Neutrophil (primary cell): ENCODE results near the gene NOXO1.
A peak's percentile ranks its signal among the peaks of the same experiment; 100 is the strongest.

Source experiments
- H3K27ac ChIP-seq: fragments of 200-600 bp; sonication (generic); 2 replicates; pipeline ENCODE4 v1.5.1; 2016; ENCODE audit warnings: mild to moderate bottlenecking, moderate library complexity
- H3K27me3 ChIP-seq: fragments of 200-600 bp; sonication (generic); 2 replicates; pipeline ENCODE4 v1.6.0; 2016; ENCODE audit warnings: mild to moderate bottlenecking
- H3K36me3 ChIP-seq: fragments of 200-600 bp; sonication (generic); 2 replicates; pipeline ENCODE4 v1.5.1; 2017
- H3K4me1 ChIP-seq, 2 experiments: fragments of 200-600 bp in 1 of 2; sonication (generic) in 1 of 2; 1 replicate in 1 of 2; 2 replicates in 1 of 2; pipeline versions ENCODE4 v1.5.1 to v1.6.1; 2013 to 2016; ENCODE audit warnings: low read depth in 1 of 2, low read length in 1 of 2, mild to moderate bottlenecking in 1 of 2, moderate library complexity in 1 of 2; ENCODE audit not compliant: control insufficient read depth in 1 of 2, insufficient read depth in 1 of 2
- H3K4me3 ChIP-seq, 2 experiments: fragments of 200-600 bp in 1 of 2; sonication (generic) in 1 of 2; 1 replicate in 1 of 2; 2 replicates in 1 of 2; pipeline ENCODE4 v1.5.1; 2013 to 2016; ENCODE audit warnings: low read depth in 1 of 2, low read length in 1 of 2, mild to moderate bottlenecking in 1 of 2, moderate library complexity in 1 of 2
- H3K9me3 ChIP-seq: fragments of 200-600 bp; sonication (generic); 2 replicates; pipeline ENCODE4 v1.5.1; 2016
- CTCF ChIP-seq: fragments of 200-600 bp; sonication (generic); IDR thresholded peaks from 2 replicates; pipeline ENCODE4 v1.5.1; 2016; ENCODE audit warnings: antibody characterized with exemption

NOXO1 gene

GRCh38 chr16:2004795-2005517 lies 23.7 kb upstream of the NOXO1 start:
- peaks cover 6% of the 10 kb centered on the region for H3K27me3 ChIP-seq
- peaks cover 33% of the 10 kb centered on the region for H3K36me3 ChIP-seq
- no peak overlapping the region for H3K4me3 ChIP-seq
- peaks cover 30 to 47% of the 10 kb centered on the region in 2 experiments for H3K4me1 ChIP-seq
- H3K27ac ChIP-seq, result no peak overlapping the region
- no peak for TF ChIP-seq CTCF
- no peaks in the 10 kb centered on the region for H3K9me3 ChIP-seq

- Histone ChIP-seq H3K9me3 (no peaks in the 10 kb centered on the region), H3K4me3 (peak overlapping the region in 1 of 2 experiments; percentile 39), H3K27ac (no peak overlapping the region), H3K36me3 (peaks cover 42% of the 10 kb centered on the region), H3K4me1 (peaks cover 26 to 42% of the 10 kb centered on the region in 2 experiments), H3K27me3 (peaks cover 6% of the 10 kb centered on the region)
- TF ChIP-seq CTCF, result peak; percentile 82
These were observed 22.8 kb upstream of the NOXO1 start for GRCh38 chr16:2003827-2004641.

GRCh38 chr16:2003231-2003826 lies 22.1 kb upstream of the NOXO1 start:
- no peaks in the 10 kb centered on the region for H3K9me3 ChIP-seq
- no peak overlapping the region for H3K4me3 ChIP-seq
- H3K27ac ChIP-seq, result no peak overlapping the region
- TF ChIP-seq CTCF, result no peak
- peaks cover 19 to 35% of the 10 kb centered on the region in 2 experiments for H3K4me1 ChIP-seq
- H3K36me3 ChIP-seq, result peaks cover 49% of the 10 kb centered on the region
- H3K27me3 ChIP-seq, result peaks cover 6% of the 10 kb centered on the region

- no peak overlapping the region for H3K4me3 ChIP-seq
- peaks cover 6% of the 10 kb centered on the region for H3K27me3 ChIP-seq
- H3K4me1 ChIP-seq, result peaks cover 12 to 28% of the 10 kb centered on the region in 2 experiments
- no peaks in the 10 kb centered on the region for H3K9me3 ChIP-seq
- no peak for TF ChIP-seq CTCF
- peaks cover 56% of the 10 kb centered on the region for H3K36me3 ChIP-seq
- no peak overlapping the region for H3K27ac ChIP-seq
These were observed 21.3 kb upstream of the NOXO1 start for GRCh38 chr16:2002406-2003230.
